ENCODE data around the gene LAMC3.

- TF ChIP-seq HDGF (IDR thresholded peaks at IDR 0.05; ENCODE audit: borderline replicate concordance) (no peak), TARDBP (IDR thresholded peaks at IDR 0.05) (no peak), ELF4 (IDR thresholded peaks at IDR 0.05) (no peak), BHLHE40 (IDR thresholded peaks at IDR 0.05; ENCODE audit: borderline replicate concordance) (no peak), SP1 (IDR thresholded peaks at IDR 0.05) (no peak), ARNT (IDR thresholded peaks at IDR 0.05) (no peak), FOXA1 (IDR thresholded peaks at IDR 0.05) (no peak), FOXK2 (IDR thresholded peaks at IDR 0.05) (no peak), L3MBTL2 (conservative IDR thresholded peaks at IDR 0.05) (no peak), NFRKB (IDR thresholded peaks at IDR 0.05) (no peak)
- TF ChIP-seq, protein P1, sequence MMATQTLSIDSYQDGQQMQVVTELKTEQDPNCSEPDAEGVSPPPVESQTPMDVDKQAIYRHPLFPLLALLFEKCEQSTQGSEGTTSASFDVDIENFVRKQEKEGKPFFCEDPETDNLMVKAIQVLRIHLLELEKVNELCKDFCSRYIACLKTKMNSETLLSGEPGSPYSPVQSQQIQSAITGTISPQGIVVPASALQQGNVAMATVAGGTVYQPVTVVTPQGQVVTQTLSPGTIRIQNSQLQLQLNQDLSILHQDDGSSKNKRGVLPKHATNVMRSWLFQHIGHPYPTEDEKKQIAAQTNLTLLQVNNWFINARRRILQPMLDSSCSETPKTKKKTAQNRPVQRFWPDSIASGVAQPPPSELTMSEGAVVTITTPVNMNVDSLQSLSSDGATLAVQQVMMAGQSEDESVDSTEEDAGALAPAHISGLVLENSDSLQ (IDR thresholded peaks at IDR 0.05): no peak
Measured at GRCh38 chr9:130975156-130975555, 33.8 kb upstream of the LAMC3 start.

Data from HEK293T (cell line).